Stimulated activated naive CD8-positive, alpha-beta T cell treated with anti-CD3 and anti-CD28 coated beads, Interleukin-15, amount 100 ng/mL, for 72 hours (primary cell): ENCODE measurements around the gene OR4C6.

ENCODE experiments used
- ATAC-seq: fragments of 150-1000 bp; cut with Tn5 transposase; 2 replicates; pipeline ENCODE4 v1.10.0; 2021; ENCODE audit warnings: mild to moderate bottlenecking, moderate library complexity
- DNase-seq, 2 donors: peaks; one replicate each; pipeline ENCODE4 v3.0.0; 2021 to 2022
- H3K27ac Mint-ChIP-seq, 2 donors: one replicate each; pipeline ENCODE4 v1.8.0; 2022; ENCODE audit warnings: mild to moderate bottlenecking in 2 of 2, mixed read lengths in 2 of 2, moderate library complexity in 2 of 2
- H3K27me3 Mint-ChIP-seq: one replicate; pipeline ENCODE4 v1.8.0; 2022; ENCODE audit warnings: mixed read lengths
- H3K4me1 Mint-ChIP-seq: one replicate; pipeline ENCODE4 v1.8.0; 2022; ENCODE audit warnings: mild to moderate bottlenecking, mixed read lengths
- H3K4me3 Mint-ChIP-seq, 2 donors: one replicate each; pipeline ENCODE4 v1.8.0; 2022; ENCODE audit warnings: mild to moderate bottlenecking in 2 of 2, mixed read lengths in 2 of 2, moderate library complexity in 1 of 2
- H3K9me3 Mint-ChIP-seq, 2 donors: one replicate each; pipeline ENCODE4 v1.8.0; 2022; ENCODE audit warnings: mixed read lengths in 2 of 2

OR4C6 gene

DNA sequence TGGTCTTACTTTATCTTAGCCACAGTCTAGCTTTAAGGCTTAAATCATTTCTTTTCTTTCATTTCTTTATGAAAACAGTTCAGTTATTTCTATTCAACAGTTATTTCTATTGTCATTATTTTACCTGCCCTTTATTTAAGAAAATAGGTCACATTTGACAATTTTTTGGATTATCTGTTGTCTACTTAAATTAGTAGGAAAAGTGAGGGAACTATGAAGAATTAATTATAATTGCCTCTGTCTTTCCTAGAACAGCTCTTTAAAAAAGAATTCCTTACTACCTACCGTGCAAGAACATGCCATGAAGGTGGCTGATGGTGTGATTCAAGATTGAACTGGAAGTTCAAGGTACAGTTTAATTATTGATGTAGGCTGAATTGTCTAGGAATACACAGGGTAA is at the start of gene OR4C6:
OR4C6 (plus strand) TSS at position 301 of the 400 bp plus-strand sequence. CDS start 2,966 bp downstream, outside the sequence.
- Mint-ChIP-seq H3K27ac (no peak within 1 kb of the TSS), H3K9me3 (peaks cover 17 to 43% of the 10 kb centered on the region in 2 donors), H3K4me1 (no peaks in the 10 kb centered on the region), H3K27me3 (no peaks in the 10 kb centered on the region), H3K4me3 (no peak within 1 kb of the TSS)
- DNase-seq, result no peak
- no peak for ATAC-seq

DNA sequence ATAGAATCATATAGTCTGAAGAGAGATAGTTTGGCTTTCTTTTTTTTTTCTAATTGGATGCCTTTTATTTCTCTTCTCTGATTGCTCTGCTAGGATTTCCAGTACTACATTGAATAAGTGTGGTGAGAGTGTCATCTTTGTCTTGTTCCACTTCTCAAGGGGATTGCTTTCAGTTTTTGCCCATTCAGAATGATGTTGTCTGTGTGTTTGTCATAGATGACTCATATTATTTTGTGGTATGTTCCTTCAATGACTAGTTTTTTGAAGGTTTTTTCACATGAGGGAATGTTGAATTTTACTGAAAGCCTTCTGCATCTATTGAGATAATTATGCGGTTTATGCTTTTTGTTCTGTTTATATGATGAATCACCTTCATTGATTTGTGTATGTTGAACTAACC is 37.5 kb upstream of the OR4C6 start:
- Mint-ChIP-seq H3K27ac (no peak overlapping the region), H3K4me3 (no peak overlapping the region), H3K27me3 (no peaks in the 10 kb centered on the region), H3K4me1 (no peaks in the 10 kb centered on the region), H3K9me3 (peaks cover 22 to 54% of the 10 kb centered on the region in 2 donors)
- DNase-seq (no peak), ATAC-seq (no peak)

DNA sequence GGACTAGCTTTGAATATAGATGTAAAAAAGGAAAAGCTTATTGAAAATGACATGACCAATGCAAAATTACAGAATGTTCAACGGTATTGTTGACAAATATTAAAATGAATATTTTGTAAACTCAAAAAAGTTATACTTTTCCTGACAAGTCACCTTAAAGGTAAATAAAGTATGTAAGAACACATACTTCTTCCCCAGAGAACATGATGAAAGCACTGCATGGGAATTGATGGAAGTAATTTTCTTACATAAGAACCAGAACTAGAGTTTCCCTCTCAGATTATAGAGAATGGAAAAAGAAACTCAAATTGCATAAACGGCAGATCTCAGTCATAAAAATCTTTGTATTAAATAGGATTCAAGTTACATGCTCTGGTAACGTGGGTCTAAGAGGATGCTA is 27.2 kb upstream of the OR4C6 start, which contains the start of gene OR4P4:
OR4P4 (plus strand) TSS at position 301 of the 400 bp plus-strand sequence.
- H3K9me3 Mint-ChIP-seq, result peaks cover 13 to 15% of the 10 kb centered on the region in 2 donors
- H3K27me3 Mint-ChIP-seq, result no peaks in the 10 kb centered on the region
- no peak within 1 kb of the TSS for H3K4me3 Mint-ChIP-seq
- ATAC-seq (no peak), DNase-seq (no peak)
- H3K27ac Mint-ChIP-seq, result no peak within 1 kb of the TSS
- no peaks in the 10 kb centered on the region for H3K4me1 Mint-ChIP-seq

DNA sequence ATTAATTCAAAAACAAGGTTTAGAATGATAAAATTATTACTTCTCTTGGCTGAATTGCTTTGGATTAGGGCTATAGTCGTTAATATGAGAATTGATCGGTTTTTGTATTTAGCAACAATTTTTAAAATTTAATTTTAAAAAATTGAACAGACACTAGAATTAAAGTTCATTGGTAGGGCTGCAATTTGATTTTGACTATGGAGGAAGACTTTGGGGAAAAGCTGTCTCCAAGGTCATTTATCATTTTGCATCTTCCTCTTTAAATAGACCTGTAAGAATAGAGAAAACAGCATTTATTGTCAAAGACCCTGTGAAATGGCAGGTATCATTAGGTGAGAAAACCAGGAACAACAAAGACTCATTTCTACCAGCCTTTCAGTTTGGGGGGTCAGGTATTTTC is 14.0 kb upstream of the OR4C6 start, which contains the start of gene OR4S2:
OR4S2 (plus strand) TSS at position 301 of the 400 bp plus-strand sequence. CDS start 2,577 bp downstream, outside the sequence.
- no peak within 1 kb of the TSS for H3K4me3 Mint-ChIP-seq
- H3K9me3 Mint-ChIP-seq, result peaks cover 17 to 36% of the 10 kb centered on the region in 2 donors
- H3K27me3 Mint-ChIP-seq, result no peaks in the 10 kb centered on the region
- no peaks in the 10 kb centered on the region for H3K4me1 Mint-ChIP-seq
- ATAC-seq (no peak), DNase-seq (no peak)
- no peak within 1 kb of the TSS for H3K27ac Mint-ChIP-seq

DNA sequence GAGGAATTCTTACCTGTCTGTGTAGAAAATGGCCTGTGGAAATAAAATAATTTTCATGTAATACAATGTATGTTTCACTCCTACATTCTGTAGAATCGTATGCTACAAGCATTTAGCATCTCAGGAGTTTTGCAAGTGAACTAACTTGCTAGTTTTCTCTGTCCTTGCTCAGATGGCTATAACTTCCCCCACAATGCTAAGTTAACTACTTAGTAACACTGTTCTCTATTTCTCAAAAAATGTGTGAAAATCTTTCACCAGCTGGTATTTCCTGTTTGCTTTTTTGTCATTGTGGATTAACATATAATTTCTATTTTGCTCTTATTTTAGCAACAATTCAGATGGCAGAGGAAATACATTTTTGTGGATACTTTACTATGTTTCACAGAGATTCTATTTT is 9.4 kb upstream of the OR4C6 start:
- DNase-seq, result no peak
- no peaks in the 10 kb centered on the region for H3K4me1 Mint-ChIP-seq

DNA sequence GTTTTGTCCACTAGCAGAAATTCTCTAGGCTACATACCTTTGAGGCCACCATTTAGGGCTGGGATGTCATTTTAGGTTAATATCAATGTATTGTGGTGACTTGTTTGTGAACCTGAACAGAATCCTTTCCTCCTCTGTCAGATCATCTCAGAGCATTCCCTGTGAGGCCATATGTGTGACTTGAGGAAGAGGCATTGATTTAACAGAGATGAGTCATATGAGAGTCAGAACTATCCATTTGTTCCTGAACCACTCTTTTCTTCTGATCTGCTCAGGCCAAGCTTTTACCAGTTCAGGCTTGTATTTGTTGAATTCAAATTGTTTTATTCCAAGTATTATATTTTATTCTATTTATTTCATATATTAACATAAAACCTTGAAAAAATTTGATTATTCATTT is 6.9 kb upstream of the OR4C6 start:
- no peak overlapping the region for H3K27ac Mint-ChIP-seq
- H3K4me1 Mint-ChIP-seq, result no peaks in the 10 kb centered on the region
- ATAC-seq, result no peak
- H3K27me3 Mint-ChIP-seq, result no peaks in the 10 kb centered on the region
- no peak overlapping the region for H3K4me3 Mint-ChIP-seq
- no peak for DNase-seq
- H3K9me3 Mint-ChIP-seq, result peaks cover 19 to 39% of the 10 kb centered on the region in 2 donors

More for the DNA sequence above, 9.4 kb upstream of the OR4C6 start:
- Mint-ChIP-seq H3K4me3 (no peak overlapping the region), H3K27me3 (no peaks in the 10 kb centered on the region), H3K27ac (no peak overlapping the region), H3K9me3 (peaks cover 17 to 30% of the 10 kb centered on the region in 2 donors)
- no peak for ATAC-seq

DNA sequence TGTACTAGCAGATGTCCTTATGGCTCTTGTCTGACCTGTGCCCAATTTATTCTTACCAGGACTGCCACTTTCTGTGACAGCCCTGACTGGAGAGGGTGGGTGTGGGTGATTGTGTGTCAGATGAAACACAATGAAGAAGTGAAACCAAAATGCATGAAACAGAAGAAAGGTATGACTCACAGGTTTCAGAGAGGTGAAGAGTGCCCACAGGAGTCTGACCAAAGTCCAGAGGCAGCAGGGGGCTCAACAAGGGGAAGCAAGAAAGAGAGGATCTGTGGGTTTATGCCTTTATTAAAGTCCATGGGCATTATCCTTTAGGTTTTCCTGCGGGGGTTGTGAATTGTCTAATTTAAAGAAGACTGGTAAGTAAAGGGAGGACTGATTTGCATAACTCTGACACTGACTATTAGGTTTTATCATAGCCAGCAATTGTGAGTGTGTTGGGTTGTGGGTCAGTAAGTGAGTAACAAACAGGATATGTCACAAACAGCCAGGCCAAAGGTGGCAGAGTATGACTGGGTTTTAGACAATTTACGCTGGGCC is 3.9 kb upstream of the OR4C6 start:
- DNase-seq (no peak), ATAC-seq (no peak)
- peaks cover 16 to 41% of the 10 kb centered on the region in 2 donors for H3K9me3 Mint-ChIP-seq
- no peak overlapping the region for H3K27ac Mint-ChIP-seq
- no peaks in the 10 kb centered on the region for H3K27me3 Mint-ChIP-seq
- no peaks in the 10 kb centered on the region for H3K4me1 Mint-ChIP-seq
- no peak overlapping the region for H3K4me3 Mint-ChIP-seq

DNA sequence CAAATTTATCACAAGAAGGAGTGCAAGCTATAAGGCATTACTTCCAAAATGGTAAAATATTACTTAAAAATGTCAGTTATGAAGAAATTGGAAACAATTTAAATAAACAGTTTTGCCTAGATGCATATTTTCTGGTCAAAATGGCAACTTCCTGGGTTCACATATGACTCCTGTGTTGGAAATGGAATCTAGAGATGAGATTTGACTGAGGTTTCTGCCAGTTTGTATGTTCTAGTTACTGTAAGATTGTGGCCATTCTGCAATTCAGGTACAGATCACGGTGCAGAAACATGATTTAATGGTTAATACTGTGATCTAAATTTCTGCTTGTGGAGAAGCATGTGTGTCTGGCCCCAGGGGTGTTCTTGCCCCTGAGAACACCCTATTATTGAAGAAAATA is 3.4 kb upstream of the OR4C6 start:
- Mint-ChIP-seq H3K4me1 (no peaks in the 10 kb centered on the region), H3K9me3 (peaks cover 17 to 44% of the 10 kb centered on the region in 2 donors), H3K27me3 (no peaks in the 10 kb centered on the region), H3K4me3 (no peak overlapping the region), H3K27ac (no peak overlapping the region)
- no peak for ATAC-seq
- DNase-seq, result no peak

DNA sequence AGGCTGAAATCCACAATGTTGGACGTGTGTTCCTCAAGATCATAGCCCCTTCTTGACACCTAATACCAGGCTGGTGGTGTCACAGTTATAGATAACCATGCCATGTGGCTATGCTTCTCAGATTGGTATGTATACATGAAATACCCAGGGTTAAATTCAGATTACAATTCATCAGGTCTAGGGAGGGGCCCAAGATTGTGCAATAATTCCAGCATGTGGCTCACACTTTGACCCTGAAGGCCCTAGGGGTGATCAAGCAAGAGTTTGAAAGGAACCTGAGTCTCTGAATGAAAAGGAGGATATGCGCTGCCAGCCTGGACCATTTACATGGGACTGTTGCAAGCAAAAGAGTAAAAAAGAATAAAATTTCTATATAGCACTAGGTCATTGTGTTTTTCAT is 7.4 kb downstream of the OR4C6 start:
- Mint-ChIP-seq H3K27me3 (no peaks in the 10 kb centered on the region), H3K4me1 (no peaks in the 10 kb centered on the region), H3K27ac (no peak overlapping the region), H3K4me3 (no peak overlapping the region), H3K9me3 (peaks cover 3 to 18% of the 10 kb centered on the region in 2 donors)
- no peak for ATAC-seq
- DNase-seq, result no peak

DNA sequence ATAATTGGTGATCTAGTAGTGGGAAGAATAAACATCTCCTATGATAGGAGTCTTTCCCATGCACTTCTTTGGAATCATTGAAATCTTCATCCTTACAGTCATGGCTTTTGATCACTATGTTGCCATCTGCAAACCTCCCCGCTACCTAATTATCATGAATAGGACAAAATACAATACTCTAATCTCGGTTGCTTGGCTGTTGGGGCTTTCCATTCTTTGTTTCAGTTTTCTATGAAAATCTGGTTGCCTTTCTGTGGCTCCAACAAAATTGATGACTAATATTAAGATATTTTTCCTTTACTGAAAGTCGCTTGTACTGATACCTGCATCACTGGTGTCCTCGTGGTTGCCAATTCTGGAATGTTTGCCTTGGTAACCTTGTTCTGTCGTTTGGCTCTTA is 11.9 kb downstream of the OR4C6 start:
- Mint-ChIP-seq H3K9me3 (peaks cover 2 to 5% of the 10 kb centered on the region in 2 donors), H3K27ac (no peak overlapping the region), H3K4me1 (no peaks in the 10 kb centered on the region), H3K4me3 (no peak overlapping the region), H3K27me3 (no peaks in the 10 kb centered on the region)
- no peak for DNase-seq
- no peak for ATAC-seq

DNA sequence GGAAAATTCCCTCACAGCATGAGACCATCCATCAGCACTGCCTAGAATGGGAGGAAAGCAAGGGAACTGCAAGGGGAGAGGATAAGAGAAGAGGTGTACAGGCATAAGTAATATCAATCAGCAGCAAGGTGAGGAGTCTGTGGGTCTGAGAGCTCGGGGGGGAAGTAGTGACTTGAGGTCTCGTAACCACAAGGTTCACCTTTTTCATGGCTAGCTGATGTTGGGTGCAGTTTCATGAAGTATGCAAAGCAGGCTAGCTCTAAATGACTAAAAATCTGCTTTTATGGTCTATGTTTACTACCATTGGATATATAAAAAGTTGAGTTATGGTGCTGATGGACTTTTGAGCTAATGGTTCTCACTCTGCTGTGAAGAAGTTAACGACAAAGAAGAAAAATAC is 35.8 kb downstream of the OR4C6 start:
- DNase-seq, result no peak
- Mint-ChIP-seq H3K4me1 (no peaks in the 10 kb centered on the region), H3K27ac (no peak overlapping the region), H3K4me3 (no peak overlapping the region), H3K9me3 (peaks cover 5 to 20% of the 10 kb centered on the region in 2 donors), H3K27me3 (no peaks in the 10 kb centered on the region)
- no peak for ATAC-seq

DNA sequence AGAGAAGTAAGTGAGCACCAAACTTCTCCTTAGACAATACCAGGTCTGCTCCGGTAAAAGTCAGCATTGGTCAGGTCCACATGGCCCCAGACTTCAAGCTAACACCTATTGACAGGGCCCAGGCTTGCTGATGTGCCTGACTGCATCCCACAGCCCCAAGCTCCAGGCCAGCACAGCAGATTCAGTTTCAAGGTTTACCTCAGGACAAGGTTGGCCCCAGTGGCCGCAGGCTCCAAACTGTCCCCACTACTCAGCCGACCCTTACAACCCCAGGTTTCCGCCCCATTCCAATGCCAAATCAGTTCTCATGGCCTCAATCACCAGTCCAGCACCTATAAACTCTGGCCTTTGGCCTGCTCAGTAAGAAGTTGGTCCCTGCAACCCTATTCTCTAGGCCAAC is 39.4 kb downstream of the OR4C6 start:
- Mint-ChIP-seq H3K27ac (no peak overlapping the region), H3K4me3 (no peak overlapping the region), H3K4me1 (no peaks in the 10 kb centered on the region), H3K27me3 (no peaks in the 10 kb centered on the region), H3K9me3 (peaks cover 12 to 31% of the 10 kb centered on the region in 2 donors)
- ATAC-seq (no peak), DNase-seq (no peak)

DNA sequence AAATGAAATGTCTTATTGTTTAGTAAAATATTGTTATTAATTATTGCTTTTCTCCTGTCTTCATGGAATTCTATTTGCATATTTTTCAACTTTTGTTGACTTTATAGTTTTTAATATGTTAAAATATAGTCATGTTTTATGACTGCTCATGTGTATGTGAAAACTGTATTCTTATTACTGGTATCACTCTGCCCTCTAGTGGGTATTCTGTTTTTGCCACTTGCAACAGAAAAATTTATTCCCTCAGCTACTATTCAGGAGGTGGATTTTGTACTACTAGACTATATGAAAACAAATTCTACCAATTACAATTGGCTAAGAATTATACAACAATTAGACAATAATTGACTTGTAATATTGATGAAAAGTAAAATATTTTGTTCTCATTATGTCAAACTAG is 45.0 kb downstream of the OR4C6 start:
- DNase-seq (no peak), ATAC-seq (no peak)
- no peak overlapping the region for H3K27ac Mint-ChIP-seq
- no peak overlapping the region for H3K4me3 Mint-ChIP-seq
- H3K9me3 Mint-ChIP-seq, result peaks cover 7 to 13% of the 10 kb centered on the region in 2 donors
- no peaks in the 10 kb centered on the region for H3K27me3 Mint-ChIP-seq
- no peaks in the 10 kb centered on the region for H3K4me1 Mint-ChIP-seq

DNA sequence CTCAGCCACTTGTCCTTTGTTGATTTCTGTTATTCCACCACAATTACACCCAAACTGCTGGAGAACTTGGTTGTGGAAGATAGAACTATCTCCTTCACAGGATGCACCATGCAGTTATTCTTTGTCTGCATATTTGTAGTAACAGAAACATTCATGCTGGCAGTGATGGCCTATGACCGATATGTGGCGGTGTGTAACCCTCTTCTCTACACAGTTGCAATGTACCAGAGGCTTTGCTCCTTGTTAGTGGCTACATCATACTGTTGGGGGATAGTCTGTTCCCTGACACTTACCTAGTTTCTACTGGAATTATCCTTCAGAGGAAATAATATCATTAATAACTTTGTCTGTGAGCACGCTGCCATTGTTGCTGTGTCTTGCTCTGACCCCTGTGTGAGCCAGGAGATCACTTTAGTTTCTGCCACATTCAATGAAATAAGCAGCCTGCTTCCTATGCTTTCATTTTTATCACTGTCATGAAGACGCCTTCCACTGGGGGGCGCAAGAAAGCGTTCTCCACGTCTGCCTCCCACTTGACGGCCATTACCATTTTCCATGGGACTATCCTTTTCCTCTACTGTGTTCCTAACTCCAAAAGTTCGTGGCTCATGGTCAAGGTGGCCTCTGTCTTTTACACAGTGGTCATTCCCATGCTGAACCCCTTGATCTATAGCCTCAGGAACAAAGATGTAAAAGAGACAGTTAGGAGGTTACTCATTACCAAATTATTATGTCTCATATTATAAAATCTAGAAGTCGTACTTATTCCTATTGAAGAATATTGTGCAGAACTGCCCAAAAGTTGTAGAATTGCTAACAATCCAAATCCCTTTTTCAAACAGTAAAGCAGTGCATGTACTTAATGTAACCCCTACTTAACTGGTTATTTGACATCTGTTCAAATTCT is 53.2 kb downstream of the OR4C6 start:
- Mint-ChIP-seq H3K27ac (no peak overlapping the region), H3K4me1 (no peaks in the 10 kb centered on the region), H3K27me3 (no peaks in the 10 kb centered on the region), H3K4me3 (no peak overlapping the region), H3K9me3 (no peaks in the 10 kb centered on the region)
- no peak for ATAC-seq
- no peak for DNase-seq
